Body of pancreas (tissue), 4 donors: ENCODE data around the gene MCM3.

Experiments used
- CTCF ChIP-seq, 7 experiments: fragments of 450-650 bp in 4 of 7; fragments of 200-600 bp in 3 of 7; sonication (generic) in 3 of 7; IDR thresholded peaks; one replicate each; pipeline ENCODE4 v1.5.1; 2016 to 2019; ENCODE audit warnings: antibody characterized with exemption in 7 of 7
- POLR2A ChIP-seq, 3 donors: fragments of 450-650 bp; IDR thresholded peaks; one replicate each; pipeline ENCODE4 v1.6.1; 2016; ENCODE audit warnings: antibody characterized with exemption in 3 of 3, mild to moderate bottlenecking in 2 of 3

- TF ChIP-seq POLR2A (IDR thresholded peaks at IDR 0.05) (peak in 2 of 3 donors; percentile 47 to 52), CTCF (IDR thresholded peaks at IDR 0.05) (peak in 5 of 7 experiments; percentile 3 to 48 (median 38))
These were observed at the start of gene MCM3 for GRCh38 chr6:52284460-52285176.
